ENCODE results near the gene C22orf39. TPM values are rescaled to one million over a fixed set of nuclear protein-coding genes. Genes with fewer than 3 reads are reported as not detected.

The C22orf39 gene
- total RNA-seq, 1 donor from 2014 or later: 25.3 TPM

- FAIRE-seq: no peak
- Histone ChIP-seq H3K36me3 (ENCODE audit: control insufficient read depth, insufficient read depth, low read length) (peaks cover 46% of the 10 kb centered on the region), H3K4me3 (ENCODE audit: low read depth, low read length) (no peak overlapping the region), H3K27me3 (ENCODE audit: control insufficient read depth, insufficient read depth, low read length) (no peaks in the 10 kb centered on the region)
- no peak for DNase-seq (ENCODE audit: low read depth)
- no peak for TF ChIP-seq CTCF (IDR thresholded peaks at IDR 0.05; ENCODE audit: insufficient read depth, low read length, severe bottlenecking)
Observed at GRCh38 chr22:19472233-19472632, 24.7 kb upstream of the C22orf39 start.

- H3K36me3 ChIP-seq (ENCODE audit: control insufficient read depth, insufficient read depth, low read length): peaks cover 51% of the 10 kb centered on the region
- no peak for DNase-seq (ENCODE audit: low read depth)
- FAIRE-seq: no peak
- no peaks in the 10 kb centered on the region for H3K27me3 ChIP-seq (ENCODE audit: control insufficient read depth, insufficient read depth, low read length)
- TF ChIP-seq CTCF (IDR thresholded peaks at IDR 0.05; ENCODE audit: insufficient read depth, low read length, severe bottlenecking): no peak
- H3K4me3 ChIP-seq (ENCODE audit: low read depth, low read length): no peak overlapping the region
Observed at GRCh38 chr22:19471572-19471971, 24.1 kb upstream of the C22orf39 start.

- no peak for DNase-seq (ENCODE audit: low read depth)
- FAIRE-seq: no peak
- no peak for TF ChIP-seq CTCF (IDR thresholded peaks at IDR 0.05; ENCODE audit: insufficient read depth, low read length, severe bottlenecking)
- no peak overlapping the region for H3K4me3 ChIP-seq (ENCODE audit: low read depth, low read length)
- no peaks in the 10 kb centered on the region for H3K27me3 ChIP-seq (ENCODE audit: control insufficient read depth, insufficient read depth, low read length)
- peaks cover 58% of the 10 kb centered on the region for H3K36me3 ChIP-seq (ENCODE audit: control insufficient read depth, insufficient read depth, low read length)
Observed at GRCh38 chr22:19470010-19470409, 22.5 kb upstream of the C22orf39 start.

GRCh38 chr22:19469421-19469820 is 21.9 kb upstream of the C22orf39 start:
- no peak for DNase-seq (ENCODE audit: low read depth)
- FAIRE-seq: no peak
- no peaks in the 10 kb centered on the region for H3K27me3 ChIP-seq (ENCODE audit: control insufficient read depth, insufficient read depth, low read length)

GRCh38 chr22:19467912-19468311 is 20.4 kb upstream of the C22orf39 start:
- Histone ChIP-seq H3K4me3 (ENCODE audit: low read depth, low read length) (no peak overlapping the region), H3K36me3 (ENCODE audit: control insufficient read depth, insufficient read depth, low read length) (peaks cover 57% of the 10 kb centered on the region), H3K27me3 (ENCODE audit: control insufficient read depth, insufficient read depth, low read length) (no peaks in the 10 kb centered on the region)
- DNase-seq (ENCODE audit: low read depth) (no peak), FAIRE-seq (no peak)
- no peak for TF ChIP-seq CTCF (IDR thresholded peaks at IDR 0.05; ENCODE audit: insufficient read depth, low read length, severe bottlenecking)

More at GRCh38 chr22:19469421-19469820, 21.9 kb upstream of the C22orf39 start:
- H3K4me3 ChIP-seq (ENCODE audit: low read depth, low read length): no peak overlapping the region
- TF ChIP-seq CTCF (IDR thresholded peaks at IDR 0.05; ENCODE audit: insufficient read depth, low read length, severe bottlenecking): no peak
- H3K36me3 ChIP-seq (ENCODE audit: control insufficient read depth, insufficient read depth, low read length): peaks cover 59% of the 10 kb centered on the region
